SK-N-SH treated with all-trans-retinoic acid at 6 μM for 48 hours (cell line): ENCODE measurements around the gene IQSEC3.

ENCODE experiments used
- ARNTL ChIP-seq: fragments of 450-650 bp; formaldehyde crosslinking; IDR thresholded peaks from 2 replicates; pipeline ENCODE4 v1.5.0; 2020; ENCODE audit warnings: low read depth, mild to moderate bottlenecking, moderate library complexity, borderline replicate concordance
- CREB5 ChIP-seq: fragments of 250-450 bp; sonication (Bioruptor Pico); IDR thresholded peaks from 2 replicates; pipeline ENCODE4 v1.5.1; 2020; ENCODE audit warnings: low read depth, mild to moderate bottlenecking, moderate library complexity
- CSDC2 ChIP-seq: fragments of 250-450 bp; sonication (Bioruptor Pico); IDR thresholded peaks from 2 replicates; pipeline ENCODE4 v1.5.0; 2020; ENCODE audit warnings: mild to moderate bottlenecking, moderate library complexity
- CSRNP3 ChIP-seq: fragments of 250-450 bp; sonication (Bioruptor Pico); IDR thresholded peaks from 2 replicates; pipeline ENCODE4 v1.5.1; 2021; ENCODE audit warnings: mild to moderate bottlenecking, moderate library complexity
- GLIS3 ChIP-seq: fragments of 250-450 bp; sonication (Bioruptor Pico); IDR thresholded peaks from 2 replicates; pipeline ENCODE4 v1.5.0; 2020; ENCODE audit warnings: mild to moderate bottlenecking, moderate library complexity
- OSR1 ChIP-seq: fragments of 250-450 bp; sonication (Bioruptor Pico); IDR thresholded peaks from 2 replicates; pipeline ENCODE4 v1.8.0; 2022; ENCODE audit warnings: moderate library complexity, mild to moderate bottlenecking, inconsistent platforms
- PATZ1 ChIP-seq: fragments of 250-450 bp; sonication (Bioruptor Pico); IDR thresholded peaks from 2 replicates; pipeline ENCODE4 v1.8.0; 2020; ENCODE audit warnings: mild to moderate bottlenecking, moderate library complexity, borderline replicate concordance
- SNAI2 ChIP-seq: fragments of 250-450 bp; sonication (Bioruptor Pico); IDR thresholded peaks from 2 replicates; pipeline ENCODE4 v1.5.0; 2020; ENCODE audit warnings: mild to moderate bottlenecking, moderate library complexity
- TCF4 ChIP-seq: fragments of 250-450 bp; sonication (Bioruptor Pico); IDR thresholded peaks from 2 replicates; pipeline ENCODE4 v1.8.0; 2021; ENCODE audit warnings: mild to moderate bottlenecking, moderate library complexity, borderline replicate concordance
- ZC3H10 ChIP-seq: fragments of 250-450 bp; sonication (Bioruptor Pico); IDR thresholded peaks from 2 replicates; pipeline ENCODE4 v1.5.1; 2021; ENCODE audit warnings: mild to moderate bottlenecking, moderate library complexity
- ZFP3 ChIP-seq: fragments of 250-450 bp; sonication (Bioruptor Pico); IDR thresholded peaks from 2 replicates; pipeline ENCODE4 v1.5.0; 2020; ENCODE audit warnings: mild to moderate bottlenecking, moderate library complexity
- ZFP30 ChIP-seq: fragments of 450-650 bp; formaldehyde crosslinking; IDR thresholded peaks from 2 replicates; pipeline ENCODE4 v1.5.0; 2022; ENCODE audit warnings: mild to moderate bottlenecking, moderate library complexity

- TF ChIP-seq SNAI2 (CRISPR knock-in tag) (no peak), ZC3H10 (CRISPR knock-in tag) (no peak), TCF4 (CRISPR knock-in tag) (no peak), ZFP30 (CRISPR knock-in tag) (no peak), PATZ1 (CRISPR knock-in tag) (no peak), ZFP3 (no peak), CSDC2 (CRISPR knock-in tag) (no peak), ARNTL (CRISPR knock-in tag) (no peak), CSRNP3 (CRISPR knock-in tag) (no peak), OSR1 (CRISPR knock-in tag) (no peak), CREB5 (no peak), GLIS3 (no peak)
These were observed 78.2 kb downstream of the IQSEC3 start for GRCh38 chr12:144650-145284.
